Stomach (tissue), 9 donors: ENCODE results near the gene NRAP. TPM values are rescaled to one million over a fixed set of nuclear protein-coding genes. Genes with fewer than 3 reads are reported as not detected.

Experiments
- DNase-seq, 2 donors: peaks; one replicate each; pipeline versions ENCODE4 v3.0.0 to v3.0.0-alpha.2; 2013 to 2019
- H3K27ac ChIP-seq, 5 donors: fragments of 200-600 bp in 4 of 5; sonication (generic) in 4 of 5; one replicate each; pipeline ENCODE4 v1.5.1; 2013 to 2019; ENCODE audit warnings: mild to moderate bottlenecking in 1 of 5, moderate library complexity in 1 of 5
- H3K27me3 ChIP-seq, 3 donors: fragments of 200-600 bp; sonication (generic); one replicate each; pipeline ENCODE4 v1.5.1; 2017 to 2019; ENCODE audit warnings: mixed run types in 1 of 3
- H3K36me3 ChIP-seq, 4 donors: fragments of 200-600 bp; sonication (generic); 1 replicate in 3 of 4; 2 replicates in 1 of 4; pipeline ENCODE4 v1.5.1; 2016 to 2019
- H3K4me1 ChIP-seq, 4 donors: fragments of 200-600 bp; sonication (generic); one replicate each; pipeline ENCODE4 v1.5.1; 2016 to 2019
- H3K4me3 ChIP-seq, 4 donors: fragments of 200-600 bp; sonication (generic) in 3 of 4; one replicate each; pipeline ENCODE4 v1.5.1; 2016 to 2019; ENCODE audit warnings: mild to moderate bottlenecking in 1 of 4
- H3K9me3 ChIP-seq, 4 donors: fragments of 200-600 bp; sonication (generic); one replicate each; pipeline ENCODE4 v1.5.1; 2016 to 2019
- CTCF ChIP-seq, 7 experiments: fragments of 450-650 bp in 4 of 7; fragments of 200-600 bp in 3 of 7; sonication (generic) in 3 of 7; IDR thresholded peaks; one replicate each; pipeline ENCODE4 v1.5.1; 2016 to 2019; ENCODE audit warnings: antibody characterized with exemption in 7 of 7, control low read depth in 2 of 7, mild to moderate bottlenecking in 1 of 7
- EP300 ChIP-seq: sonication (generic); formaldehyde crosslinking; IDR thresholded peaks from one replicate; pipeline ENCODE4 v1.6.1; 2017; ENCODE audit warnings: antibody characterized with exemption
- POLR2A ChIP-seq, 4 donors: fragments of 450-650 bp; IDR thresholded peaks; one replicate each; pipeline ENCODE4 v1.6.1; 2016; ENCODE audit warnings: antibody characterized with exemption in 4 of 4, control low read depth in 2 of 4, mild to moderate bottlenecking in 1 of 4, moderate library complexity in 1 of 4
- POLR2AphosphoS5 ChIP-seq, 3 donors: sonication (generic); formaldehyde crosslinking; IDR thresholded peaks; one replicate each; pipeline ENCODE4 v1.6.1; 2016; ENCODE audit warnings: antibody characterized with exemption in 3 of 3
- WGBS, 5 donors: extraction: QIAGEN DNeasy Blood & Tissue Kit in 3 of 5; methylation state at CpG; one replicate each; pipeline versions ENCODE4 v1.1.5 to v1.1.7; 2013 to 2018; 5-methylcytosine and 5-hydroxymethylcytosine counted together
- intact Hi-C: fragments of 100-400 bp; cut with DNase I; formaldehyde crosslinking; loops from one replicate; pipeline ENCODE4 v1.15.1; 2023; ENCODE audit warnings: low total_unique reads
- polyA plus RNA-seq, 3 donors: library from polyadenylated mRNA; stranded (reverse); fragments of 200-250 nt; gene quantifications; one replicate each; pipeline ENCODE4 v1.2.3, GENCODE V29; 2013
- total RNA-seq, 5 donors: library from RNA; depleted of rRNA; stranded (reverse); fragments of >200 nt; gene quantifications; one replicate each; pipeline versions ENCODE4 v1.1.0 to v1.2.3, GENCODE V29; 2014 to 2016
- donor health status: healthy with polysubstance abuse.
- donor health status: Bipolar disorder and iron deficiency.
- donor health status: healthy.

NRAP gene
- total and polyA plus RNA-seq, 8 donors: 0.03 to 0.92 (median 0.19) TPM; not detected in 4

- Histone ChIP-seq H3K4me1 (peaks cover 30 to 78% (median 55%) of the 10 kb centered on the region in 4 donors), H3K36me3 (peaks cover 0 to 30% (median 14%) of the 10 kb centered on the region in 4 donors), H3K9me3 (no peaks in the 10 kb centered on the region), H3K4me3 (no peak overlapping the region), H3K27me3 (no peaks in the 10 kb centered on the region), H3K27ac (peak overlapping the region in 3 of 5 donors; percentile 8 to 62 (median 39))
- DNase-seq: no peak
- WGBS, 5 donors: 37 to 47% (median 43%) methylated on average over 2 of the region's 2 CpGs
- TF ChIP-seq POLR2A (IDR thresholded peaks at IDR 0.05) (no peak), CTCF (IDR thresholded peaks at IDR 0.05) (no peak), POLR2AphosphoS5 (IDR thresholded peaks at IDR 0.05) (no peak), EP300 (no peak)
- intact Hi-C loops: loop anchor here (10.0 kb wide), 1 partner anchor 384 kb away; no protein-coding TSS in a partner anchor
Observed at GRCh38 chr10:113711142-113711541, 47.3 kb upstream of the NRAP start.

GRCh38 chr10:113709221-113709838 lies 45.5 kb upstream of the NRAP start:
- no peak overlapping the region for H3K4me3 ChIP-seq
- TF ChIP-seq EP300: no peak
- TF ChIP-seq CTCF (IDR thresholded peaks at IDR 0.05): no peak
- TF ChIP-seq POLR2A (IDR thresholded peaks at IDR 0.05): no peak
- no peak for TF ChIP-seq POLR2AphosphoS5 (IDR thresholded peaks at IDR 0.05)
- peaks cover 0 to 28% (median 8%) of the 10 kb centered on the region in 4 donors for H3K36me3 ChIP-seq
- DNase-seq: peak in 1 of 2 donors; percentile 47
- no peaks in the 10 kb centered on the region for H3K27me3 ChIP-seq
- intact Hi-C loops: no loop called here
- peaks cover 36 to 92% (median 63%) of the 10 kb centered on the region in 4 donors for H3K4me1 ChIP-seq
- 55 to 75% (median 66%) methylated on average over 6 to 8 of the region's 8 CpGs for WGBS, 5 donors
- peak overlapping the region in 4 of 5 donors; percentile 8 to 62 (median 30) for H3K27ac ChIP-seq
- H3K9me3 ChIP-seq: no peaks in the 10 kb centered on the region

GRCh38 chr10:113708640-113709039 lies 44.8 kb upstream of the NRAP start:
- intact Hi-C loops: no loop called here
- no peak for DNase-seq
- Histone ChIP-seq H3K27me3 (no peaks in the 10 kb centered on the region), H3K9me3 (no peaks in the 10 kb centered on the region), H3K27ac (peak overlapping the region in 3 of 5 donors; percentile 8 to 62 (median 20)), H3K36me3 (peaks cover 0 to 34% (median 14%) of the 10 kb centered on the region in 4 donors), H3K4me3 (no peak overlapping the region), H3K4me1 (peaks cover 36 to 85% (median 60%) of the 10 kb centered on the region in 4 donors)
- TF ChIP-seq CTCF (IDR thresholded peaks at IDR 0.05): no peak
- TF ChIP-seq POLR2AphosphoS5 (IDR thresholded peaks at IDR 0.05): no peak
- no peak for TF ChIP-seq POLR2A (IDR thresholded peaks at IDR 0.05)
- TF ChIP-seq EP300: no peak
- 83 to 92% (median 88%) methylated on average over 6 of the region's 6 CpGs for WGBS, 5 donors

- H3K36me3 ChIP-seq: peaks cover 0 to 45% (median 21%) of the 10 kb centered on the region in 4 donors
- intact Hi-C loops: no loop called here
- peaks cover 21 to 65% (median 46%) of the 10 kb centered on the region in 4 donors for H3K4me1 ChIP-seq
- TF ChIP-seq CTCF (IDR thresholded peaks at IDR 0.05) (no peak), POLR2AphosphoS5 (IDR thresholded peaks at IDR 0.05) (no peak), POLR2A (IDR thresholded peaks at IDR 0.05) (no peak), EP300 (no peak)
- H3K27ac ChIP-seq: no peak overlapping the region
- DNase-seq: no peak
- H3K27me3 ChIP-seq: no peaks in the 10 kb centered on the region
- H3K4me3 ChIP-seq: no peak overlapping the region
- no peaks in the 10 kb centered on the region for H3K9me3 ChIP-seq
- 43 to 63% (median 49%) methylated on average over 5 of the region's 5 CpGs for WGBS, 5 donors
Observed at GRCh38 chr10:113706623-113707022, 42.8 kb upstream of the NRAP start.
